ENCODE data around the gene SH3GL1. TPM values are rescaled to one million over a fixed set of nuclear protein-coding genes. Genes with fewer than 3 reads are reported as not detected.

SH3GL1 gene
- total and polyA plus RNA-seq, 9 of the 15 experiments (the other 6 are each of a cell fraction or from before 2014, with no cell fraction given): 1.7 to 75.3 (median 25.7) TPM

- TF ChIP-seq JUN (IDR thresholded peaks at IDR 0.05; ENCODE audit: borderline replicate concordance, low read depth, low read length) (no peak), JUN (CRISPR knock-in tag; IDR thresholded peaks at IDR 0.05; ENCODE audit: borderline replicate concordance) (0 out of 2 replicates have a peak, but pooled peaks have one; percentile 22)
These were observed 2.8 kb upstream of the SH3GL1 start (continued) for GRCh38 chr19:4403005-4403761.

- ATAC-seq (peak; percentile 97), DNase-seq (ENCODE audit: extremely low read depth in 1 of 4, low spot score in 3 of 4) (peak; percentile 96 to 100 (median 98)), FAIRE-seq (peak; percentile 100)
- no TSS peak for BruUV-seq (replicated peaks)
- Histone ChIP-seq H3K9me3 (replicated peaks; ENCODE audit: control insufficient read depth, insufficient read depth, low read depth, low read length) (no peaks in the 10 kb centered on the region), H3K4me2 (ENCODE audit: insufficient read depth, low read length) (peak within 1 kb of the TSS; percentile 98), H4K20me1 (replicated peaks; ENCODE audit: control insufficient read depth, insufficient read depth, low read length) (peaks cover 23% of the 10 kb centered on the region), H3K4me1 (replicated peaks in 1 of 2; ENCODE audit: control insufficient read depth in 2 of 2, insufficient read depth in 2 of 2, low read length in 2 of 2) (peaks cover 22% of the 10 kb centered on the region in 2 experiments; a peak in 4 of 5 replicates), H3K9ac (ENCODE audit: insufficient read depth in 1 of 2, low read depth in 2 of 2, low read length in 2 of 2) (peak within 1 kb of the TSS; percentile 97), H3K27ac (ENCODE audit: extremely low read depth, low read depth, low read length) (peak within 1 kb of the TSS; percentile 90), H2AFZ (ENCODE audit: low read depth, low read length) (peak within 1 kb of the TSS; percentile 79), H3K4me3 (peak within 1 kb of the TSS; percentile 79), H3K27me3 (ENCODE audit: control insufficient read depth in 2 of 2, insufficient read depth in 2 of 2, low read length in 2 of 2) (no peaks in the 10 kb centered on the region), H3K36me3 (ENCODE audit: control insufficient read depth, insufficient read depth, low read length) (peaks cover 49% of the 10 kb centered on the region), H3K9me1 (ENCODE audit: control insufficient read depth, insufficient read depth, low read length) (no peaks in the 10 kb centered on the region), H3K79me2 (ENCODE audit: control insufficient read depth, insufficient read depth, low read length) (peaks cover 85% of the 10 kb centered on the region)
- under 1% methylated on average over 40 of the region's 84 CpGs for WGBS (ENCODE audit: insufficient coverage, low coverage, missing lambda C conversion rate)
- in situ Hi-C loops (cut with MboI) (no loop called here), intact Hi-C loops (cut with micrococcal nuclease) (loop anchor here (2.0 to 5.0 kb wide), 2 partner anchors 60 to 235 kb away; partner anchors contain the start of genes MPND and TNFAIP8L1)
- CTCF ChIA-PET (ENCODE audit: low intra/inter-chr PET ratio): interaction anchor here (3.9 kb wide), 1 partner anchor 135 kb away, joined by 49 read pairs; no protein-coding TSS in a partner anchor
- POLR2A ChIA-PET: interaction anchor here (0.5 to 1.7 kb wide), 21 partner anchors 9 to 730 kb away, joined by 3 to 15 read pairs (median 4); no protein-coding TSS in a partner anchor
- TF ChIP-seq TFE3 (CRISPR knock-in tag; IDR thresholded peaks at IDR 0.05): peak; percentile 100
- peak in 1 of 3 experiments; percentile 41; a peak in 2 of 6 replicates for TF ChIP-seq CTCF (IDR thresholded peaks at IDR 0.05 in 2 of 3, conservative IDR thresholded peaks at IDR 0.05 in 1 of 3; ENCODE audit: insufficient read depth in 2 of 3, low read depth in 1 of 3, low read length in 3 of 3)
- peak; percentile 48; the same call in 1 of the 2 replicates for TF ChIP-seq E2F4 (CRISPR knock-in tag; IDR thresholded peaks at IDR 0.05; ENCODE audit: low read depth)
- TF ChIP-seq, protein P1, sequence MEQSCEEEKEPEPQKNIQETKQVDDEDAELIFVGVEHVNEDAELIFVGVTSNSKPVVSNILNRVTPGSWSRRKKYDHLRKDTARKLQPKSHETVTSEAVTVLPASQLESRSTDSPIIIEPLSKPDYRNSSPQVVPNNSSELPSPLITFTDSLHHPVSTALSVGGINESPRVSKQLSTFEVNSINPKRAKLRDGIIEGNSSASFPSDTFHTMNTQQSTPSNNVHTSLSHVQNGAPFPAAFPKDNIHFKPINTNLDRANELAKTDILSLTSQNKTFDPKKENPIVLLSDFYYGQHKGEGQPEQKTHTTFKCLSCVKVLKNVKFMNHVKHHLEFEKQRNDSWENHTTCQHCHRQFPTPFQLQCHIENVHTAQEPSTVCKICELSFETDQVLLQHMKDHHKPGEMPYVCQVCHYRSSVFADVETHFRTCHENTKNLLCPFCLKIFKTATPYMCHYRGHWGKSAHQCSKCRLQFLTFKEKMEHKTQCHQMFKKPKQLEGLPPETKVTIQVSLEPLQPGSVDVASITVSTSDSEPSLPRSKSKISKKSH (CRISPR knock-in tag; IDR thresholded peaks at IDR 0.05): no peak
- TF ChIP-seq, protein P2, sequence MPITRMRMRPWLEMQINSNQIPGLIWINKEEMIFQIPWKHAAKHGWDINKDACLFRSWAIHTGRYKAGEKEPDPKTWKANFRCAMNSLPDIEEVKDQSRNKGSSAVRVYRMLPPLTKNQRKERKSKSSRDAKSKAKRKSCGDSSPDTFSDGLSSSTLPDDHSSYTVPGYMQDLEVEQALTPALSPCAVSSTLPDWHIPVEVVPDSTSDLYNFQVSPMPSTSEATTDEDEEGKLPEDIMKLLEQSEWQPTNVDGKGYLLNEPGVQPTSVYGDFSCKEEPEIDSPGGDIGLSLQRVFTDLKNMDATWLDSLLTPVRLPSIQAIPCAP (CRISPR knock-in tag; IDR thresholded peaks at IDR 0.05; ENCODE audit: borderline replicate concordance): no peak
- TF ChIP-seq HDGF (IDR thresholded peaks at IDR 0.05): no peak
- no peak for TF ChIP-seq TFAM (CRISPR knock-in tag; conservative IDR thresholded peaks at IDR 0.05)
These were observed 2.0 kb upstream of the SH3GL1 start, which contains the start of gene CHAF1A for GRCh38 chr19:4402171-4403004. Gene CHAF1A, plus strand, starts transcription at chr19:4402640. Its CDS starts 123 bp downstream, at chr19:4402763.

Measured in K562 (cell line).